ENCODE measurements around the gene WFDC2.

Gene WFDC2

GRCh38 chr20:45467861-45468260, 1.7 kb upstream of the WFDC2 start:
- TF ChIP-seq FOXM1 (IDR thresholded peaks at IDR 0.05; ENCODE audit: borderline replicate concordance, low read depth) (no peak), MAX (IDR thresholded peaks at IDR 0.05) (no peak), TCF12 (IDR thresholded peaks at IDR 0.05; ENCODE audit: low read depth) (no peak), EP300 (IDR thresholded peaks at IDR 0.05; ENCODE audit: borderline replicate concordance) (no peak), TAF1 (IDR thresholded peaks at IDR 0.05; ENCODE audit: low read depth) (no peak), EGR1 (IDR thresholded peaks at IDR 0.05) (no peak), REST (IDR thresholded peaks at IDR 0.05; ENCODE audit: low read depth) (no peak), RAD21 (IDR thresholded peaks at IDR 0.05; ENCODE audit: low read depth) (no peak), YY1 (IDR thresholded peaks at IDR 0.05; ENCODE audit: low read depth) (no peak), NFIC (IDR thresholded peaks at IDR 0.05) (no peak), ZBTB7A (IDR thresholded peaks at IDR 0.05; ENCODE audit: low read depth) (no peak), USF1 (IDR thresholded peaks at IDR 0.05) (no peak), TEAD4 (IDR thresholded peaks at IDR 0.05) (no peak), CREB1 (IDR thresholded peaks at IDR 0.05; ENCODE audit: low read depth) (no peak), CEBPB (IDR thresholded peaks at IDR 0.05) (no peak)

GRCh38 chr20:45470262-45470931, 844 bp downstream of the WFDC2 start:
- TF ChIP-seq TAF1 (IDR thresholded peaks at IDR 0.05; ENCODE audit: low read depth): peak; percentile 56
- TF ChIP-seq FOXM1 (IDR thresholded peaks at IDR 0.05; ENCODE audit: borderline replicate concordance, low read depth): peak; percentile 63; the same call in 1 of the 2 replicates
- peak; percentile 96 for TF ChIP-seq ZBTB7A (IDR thresholded peaks at IDR 0.05; ENCODE audit: low read depth)
- TF ChIP-seq REST (IDR thresholded peaks at IDR 0.05; ENCODE audit: low read depth): no peak
- peak; percentile 27 for TF ChIP-seq EGR1 (IDR thresholded peaks at IDR 0.05)
- peak; percentile 89 for TF ChIP-seq NFIC (IDR thresholded peaks at IDR 0.05)
- no peak for TF ChIP-seq YY1 (IDR thresholded peaks at IDR 0.05; ENCODE audit: low read depth)
- peak; percentile 83 for TF ChIP-seq EP300 (IDR thresholded peaks at IDR 0.05; ENCODE audit: borderline replicate concordance)
- TF ChIP-seq TCF12 (IDR thresholded peaks at IDR 0.05; ENCODE audit: low read depth): peak; percentile 83
- no peak for TF ChIP-seq CREB1 (IDR thresholded peaks at IDR 0.05; ENCODE audit: low read depth)
- peak; percentile 71 for TF ChIP-seq MAX (IDR thresholded peaks at IDR 0.05)
- TF ChIP-seq RAD21 (IDR thresholded peaks at IDR 0.05; ENCODE audit: low read depth): no peak
- TF ChIP-seq TEAD4 (IDR thresholded peaks at IDR 0.05): peak; percentile 56

- TF ChIP-seq MAX (IDR thresholded peaks at IDR 0.05): 0 out of 2 replicates have a peak, but pooled peaks have one; percentile 0
- no peak for TF ChIP-seq TEAD4 (IDR thresholded peaks at IDR 0.05)
Measured at GRCh38 chr20:45470937-45471336, 1.4 kb downstream of the WFDC2 start.

GRCh38 chr20:45479822-45480221, 10.3 kb downstream of the WFDC2 start:
- TF ChIP-seq MAX (IDR thresholded peaks at IDR 0.05): no peak
- no peak for TF ChIP-seq CREB1 (IDR thresholded peaks at IDR 0.05; ENCODE audit: low read depth)
- TF ChIP-seq TAF1 (IDR thresholded peaks at IDR 0.05; ENCODE audit: low read depth): no peak
- no peak for TF ChIP-seq EP300 (IDR thresholded peaks at IDR 0.05; ENCODE audit: borderline replicate concordance)
- no peak for TF ChIP-seq TCF12 (IDR thresholded peaks at IDR 0.05; ENCODE audit: low read depth)
- TF ChIP-seq RAD21 (IDR thresholded peaks at IDR 0.05; ENCODE audit: low read depth): no peak
- TF ChIP-seq CEBPB (IDR thresholded peaks at IDR 0.05): no peak
- no peak for TF ChIP-seq TEAD4 (IDR thresholded peaks at IDR 0.05)
- no peak for TF ChIP-seq NFIC (IDR thresholded peaks at IDR 0.05)
- no peak for TF ChIP-seq USF1 (IDR thresholded peaks at IDR 0.05)
- no peak for TF ChIP-seq YY1 (IDR thresholded peaks at IDR 0.05; ENCODE audit: low read depth)
- no peak for TF ChIP-seq FOXM1 (IDR thresholded peaks at IDR 0.05; ENCODE audit: borderline replicate concordance, low read depth)
- no peak for TF ChIP-seq ZBTB7A (IDR thresholded peaks at IDR 0.05; ENCODE audit: low read depth)
- no peak for TF ChIP-seq REST (IDR thresholded peaks at IDR 0.05; ENCODE audit: low read depth)
- TF ChIP-seq EGR1 (IDR thresholded peaks at IDR 0.05): no peak
